Endothelial cell of umbilical vein (primary cell): Measurements from ENCODE around the gene SRGAP3. TPM values are rescaled to one million over a fixed set of nuclear protein-coding genes. Genes with fewer than 3 reads are reported as not detected.

Experiments
- BruUV-seq: library from RNA; stranded (reverse); fragments of 400-500 nt; replicated peaks from 2 replicates; lab custom pipeline; 2021; lab: Mats Ljungman, UMichigan
- CTCF ChIA-PET: fragments of 300-600, 350-600 bp; sonication (Branson Sonifier 250); formaldehyde crosslinking; loops from one replicate; lab custom pipeline; 2021; ENCODE audit warnings: antibody characterized with exemption, inconsistent platforms; lab: Charles Lee
- POLR2A ChIA-PET: fragments of 300-600, 350-600 bp; sonication (Branson Sonifier 250); formaldehyde crosslinking; loops from one replicate; lab custom pipeline; 2021; ENCODE audit warnings: antibody characterized with exemption, inconsistent platforms; lab: Charles Lee
- DNase-seq: peaks from one replicate; pipeline ENCODE4 v3.0.0-alpha.2; 2011; ENCODE audit warnings: low read depth, low spot score
- FAIRE-seq: peaks from 2 replicates; lab custom pipeline; 2011; peaks lifted over from hg19 to GRCh38; lab: Jason Lieb, UNC
- H2AFZ ChIP-seq: 2 replicates; pipeline ENCODE4 v1.6.0; 2012; ENCODE audit warnings: low read depth, low read length, control low read depth, inconsistent platforms
- H3K27ac ChIP-seq: 2 replicates; pipeline ENCODE4 v1.5.1; 2011; ENCODE audit warnings: low read depth, mild to moderate bottlenecking, control low read depth, low read length, moderate library complexity; ENCODE audit not compliant: insufficient read depth
- H3K27me3 ChIP-seq, 2 experiments: 2 replicates each; pipeline versions ENCODE4 v1.6.0 to v1.6.1; 2011; ENCODE audit warnings: low read length in 2 of 2, mixed read lengths in 1 of 2; ENCODE audit not compliant: control insufficient read depth in 2 of 2, insufficient read depth in 2 of 2
- H3K36me3 ChIP-seq, 2 experiments: 2 replicates in 1 of 2; 3 replicates in 1 of 2; pipeline ENCODE4 v1.5.1; 2011; ENCODE audit warnings: low read length in 2 of 2, mild to moderate bottlenecking in 1 of 2, moderate library complexity in 1 of 2; ENCODE audit not compliant: control insufficient read depth in 2 of 2, insufficient read depth in 2 of 2; ENCODE audit errors: extremely low read depth in 1 of 2
- H3K4me1 ChIP-seq: 3 replicates; pipeline ENCODE4 v1.5.1; 2011; ENCODE audit warnings: mild to moderate bottlenecking, low read length; ENCODE audit not compliant: control insufficient read depth, insufficient read depth; ENCODE audit errors: extremely low read depth
- H3K4me2 ChIP-seq: 2 replicates; pipeline ENCODE4 v1.6.1; 2011; ENCODE audit warnings: low read length, control low read depth, mixed read lengths; ENCODE audit not compliant: insufficient read depth
- H3K4me3 ChIP-seq, 3 experiments: fragments of 200-600 bp in 1 of 3; sonication (generic), shearing (Covaris generic) in 1 of 3; replicated peaks in 1 of 3; 2 replicates each; pipeline ENCODE4 v1.5.1; 2011 to 2016; ENCODE audit warnings: control low read depth in 3 of 3, low read length in 3 of 3, mild to moderate bottlenecking in 2 of 3, inconsistent platforms in 1 of 3, low read depth in 1 of 3, moderate library complexity in 1 of 3; ENCODE audit not compliant: insufficient read depth in 1 of 3
- H3K79me2 ChIP-seq: 2 replicates; pipeline ENCODE4 v1.6.0; 2012; ENCODE audit warnings: low read length, inconsistent platforms; ENCODE audit not compliant: control insufficient read depth, insufficient read depth
- H3K9ac ChIP-seq: replicated peaks from 2 replicates; pipeline ENCODE3; 2011; ENCODE audit warnings: low read length, control low read depth; ENCODE audit not compliant: insufficient read depth; ENCODE audit errors: extremely low read depth
- H3K9me1 ChIP-seq: replicated peaks from 3 replicates; pipeline ENCODE4 v1.6.0; 2011; ENCODE audit warnings: mild to moderate bottlenecking, low read length; ENCODE audit not compliant: control insufficient read depth, insufficient read depth; ENCODE audit errors: extremely low read depth
- H3K9me3 ChIP-seq: replicated peaks from 2 replicates; pipeline ENCODE4 v1.5.1; 2012; ENCODE audit warnings: low read length, inconsistent platforms; ENCODE audit not compliant: control insufficient read depth, insufficient read depth
- H4K20me1 ChIP-seq: replicated peaks from 2 replicates; pipeline ENCODE3; 2011; ENCODE audit warnings: mild to moderate bottlenecking, low read length; ENCODE audit not compliant: control insufficient read depth, insufficient read depth; ENCODE audit errors: extremely low read depth
- CTCF ChIP-seq, 2 donors: IDR thresholded peaks; 1 replicate in 1 of 2; 2 replicates in 1 of 2; pipeline ENCODE4 v1.5.1; 2011; ENCODE audit warnings: low read length in 2 of 2, mild to moderate bottlenecking in 2 of 2, moderate library complexity in 2 of 2, control low read depth in 1 of 2, inconsistent platforms in 1 of 2, low read depth in 1 of 2; ENCODE audit not compliant: insufficient read depth in 1 of 2; ENCODE audit errors: extremely low read depth in 1 of 2
- EZH2 ChIP-seq: IDR thresholded peaks from 2 replicates; pipeline ENCODE4 v1.6.1; 2012; ENCODE audit warnings: borderline replicate concordance, low read depth, mild to moderate bottlenecking, moderate library complexity, low read length, inconsistent platforms; ENCODE audit not compliant: severe bottlenecking
- FOS ChIP-seq: IDR thresholded peaks from 2 replicates; pipeline ENCODE4 v1.6.1; 2011; ENCODE audit warnings: mild to moderate bottlenecking, low read length, moderate library complexity, borderline replicate concordance; ENCODE audit not compliant: insufficient read depth
- GATA2 ChIP-seq: IDR thresholded peaks from 2 replicates; pipeline ENCODE4 v1.7.0; 2011; ENCODE audit warnings: low read depth, mild to moderate bottlenecking, moderate library complexity, mixed read lengths, low read length; ENCODE audit not compliant: insufficient read length, insufficient read depth
- JUN ChIP-seq: IDR thresholded peaks from 2 replicates; pipeline ENCODE4 v1.6.1; 2011; ENCODE audit warnings: borderline replicate concordance, low read depth; ENCODE audit not compliant: insufficient read length, insufficient read depth
- MAX ChIP-seq: IDR thresholded peaks from 2 replicates; pipeline ENCODE4 v1.6.1; 2011; ENCODE audit not compliant: insufficient read depth, insufficient read length
- MYC ChIP-seq: IDR thresholded peaks from one replicate; pipeline ENCODE4 v1.6.1; 2011; ENCODE audit warnings: mild to moderate bottlenecking, low read depth, low read length
- POLR2A ChIP-seq: IDR thresholded peaks from 2 replicates; pipeline ENCODE4 v1.6.1; 2012; ENCODE audit warnings: low read depth, mild to moderate bottlenecking, control low read depth, low read length
- POLR2AphosphoS5 ChIP-seq: IDR thresholded peaks from 2 replicates; pipeline ENCODE4 v1.6.1; 2012; ENCODE audit warnings: low read depth, mild to moderate bottlenecking, control low read depth, low read length, moderate library complexity; ENCODE audit not compliant: insufficient read depth
- dilution Hi-C: fragments of 300-500 bp; cut with MboI; formaldehyde crosslinking; loops from one replicate; pipeline ENCODE4 v1.15.0; 2019; ENCODE audit warnings: low sequenced_read_pairs; ENCODE audit not compliant: extremely low pct_ligation_motif_present
- intact Hi-C: fragments of 100-400 bp; cut with micrococcal nuclease; formaldehyde crosslinking; loops from one replicate; pipeline ENCODE4 v1.10.0; 2022
- polyA plus RNA-seq, 4 experiments: library from polyadenylated mRNA; depleted of rRNA in 3 of 4; stranded (reverse) in 3 of 4; unstranded in 1 of 4; fragments of >200 nt; gene quantifications; 2 replicates each; pipeline versions ENCODE4 v1.2.1 to v1.2.3, GENCODE V29; 2011 to 2012; ENCODE audit warnings: missing spikeins in 1 of 4
- total RNA-seq: library from RNA; stranded (reverse); gene quantifications from 2 replicates; pipeline ENCODE4 v1.2.3, GENCODE V29; 2021

The SRGAP3 gene
- total and polyA plus RNA-seq, 2 donors (not counting 3 experiments of a cell fraction or from before 2014, with no cell fraction given): 0.06 TPM; not detected in 1

- no peaks in the 10 kb centered on the region for H3K9me1 ChIP-seq
- H3K36me3 ChIP-seq: no peaks in the 10 kb centered on the region
- no peak overlapping the region for H3K27ac ChIP-seq
- DNase-seq (no peak), FAIRE-seq (no peak)
- H3K4me3 ChIP-seq: no peak overlapping the region
- TF ChIP-seq JUN (no peak), FOS (no peak), POLR2AphosphoS5 (no peak), EZH2 (no peak), POLR2A (no peak), CTCF (IDR thresholded peaks at IDR 0.05; ENCODE audit: extremely low read depth in 1 of 2, insufficient read depth in 1 of 2, low read depth in 1 of 2, low read length in 2 of 2) (no peak), GATA2 (no peak), MYC (no peak), MAX (no peak)
- no peaks in the 10 kb centered on the region for H3K79me2 ChIP-seq
- ChIA-PET CTCF (no interaction called here), POLR2A (no interaction called here)
- no peaks in the 10 kb centered on the region for H4K20me1 ChIP-seq
- H3K27me3 ChIP-seq: no peaks in the 10 kb centered on the region
- dilution Hi-C loops: no loop called here
- no peaks in the 10 kb centered on the region for H3K9me3 ChIP-seq
- BruUV-seq: no TSS peak
- no peak overlapping the region for H2AFZ ChIP-seq
- H3K4me2 ChIP-seq: no peak overlapping the region
- no peak overlapping the region for H3K9ac ChIP-seq
- H3K4me1 ChIP-seq: no peaks in the 10 kb centered on the region
- intact Hi-C loops: no loop called here
These were observed 16.3 kb downstream of the SRGAP3 start for GRCh38 chr3:9233101-9233500.
